Neuronal stem cell (in vitro differentiated cells): ENCODE measurements around the gene COG4.

ENCODE experiments used
- DNase-seq: peaks from one replicate; pipeline ENCODE4 v3.0.0-alpha.2; 2013; ENCODE audit warnings: low spot score
- H2AFZ ChIP-seq: one replicate; pipeline ENCODE4 v1.6.1; 2013; ENCODE audit warnings: mild to moderate bottlenecking, low read length, inconsistent platforms
- H2AK5ac ChIP-seq: 2 replicates; pipeline ENCODE4 v1.6.1; 2013; ENCODE audit warnings: low read depth, mild to moderate bottlenecking, inconsistent platforms, low read length, moderate library complexity, mixed read lengths
- H2BK120ac ChIP-seq: 2 replicates; pipeline ENCODE4 v1.6.1; 2013; ENCODE audit warnings: low read depth, mild to moderate bottlenecking, inconsistent platforms, low read length, moderate library complexity, mixed read lengths
- H2BK12ac ChIP-seq: one replicate; pipeline ENCODE4 v1.6.1; 2013; ENCODE audit warnings: low read length, inconsistent platforms
- H2BK15ac ChIP-seq: 2 replicates; pipeline ENCODE4 v1.6.1; 2013; ENCODE audit warnings: mild to moderate bottlenecking, low read length, inconsistent platforms, mixed read lengths
- H2BK5ac ChIP-seq: one replicate; pipeline ENCODE4 v1.6.1; 2013; ENCODE audit warnings: inconsistent platforms, mild to moderate bottlenecking, low read length, moderate library complexity
- H3K14ac ChIP-seq: one replicate; pipeline ENCODE4 v1.6.1; 2013; ENCODE audit warnings: low read length, inconsistent platforms
- H3K18ac ChIP-seq: 2 replicates; pipeline ENCODE4 v1.6.1; 2013; ENCODE audit warnings: low read length, inconsistent platforms
- H3K23ac ChIP-seq: 2 replicates; pipeline ENCODE4 v1.6.1; 2013; ENCODE audit warnings: low read depth, mild to moderate bottlenecking, mixed read lengths, low read length, inconsistent platforms; ENCODE audit not compliant: poor library complexity
- H3K27ac ChIP-seq: replicated peaks from 3 replicates; pipeline ENCODE4 v1.5.1; 2013; ENCODE audit warnings: low read length, inconsistent platforms
- H3K27me3 ChIP-seq, 3 experiments: 2 replicates each; pipeline ENCODE4 v1.6.1; 2013; ENCODE audit warnings: low read length in 3 of 3, mild to moderate bottlenecking in 2 of 3, inconsistent platforms in 1 of 3, low read depth in 1 of 3, mixed read lengths in 1 of 3, moderate library complexity in 1 of 3; ENCODE audit not compliant: control insufficient read depth in 3 of 3, insufficient read depth in 3 of 3
- H3K36me3 ChIP-seq, 2 donors: replicated peaks in 1 of 2; 2 replicates each; pipeline ENCODE4 v1.6.1; 2013; ENCODE audit warnings: low read length in 2 of 2; ENCODE audit not compliant: control insufficient read depth in 2 of 2, insufficient read depth in 2 of 2
- H3K4ac ChIP-seq: 2 replicates; pipeline ENCODE4 v1.6.1; 2013; ENCODE audit warnings: inconsistent platforms, mild to moderate bottlenecking, low read length, moderate library complexity
- H3K4me1 ChIP-seq, 2 donors: 1 replicate in 1 of 2; 2 replicates in 1 of 2; pipeline ENCODE4 v1.6.1; 2013; ENCODE audit warnings: low read length in 2 of 2, low read depth in 1 of 2; ENCODE audit not compliant: control insufficient read depth in 2 of 2, insufficient read depth in 1 of 2
- H3K4me2 ChIP-seq: one replicate; pipeline ENCODE4 v1.6.1; 2013; ENCODE audit warnings: mild to moderate bottlenecking, low read length, inconsistent platforms; ENCODE audit not compliant: insufficient read depth, poor library complexity, severe bottlenecking
- H3K4me3 ChIP-seq, 2 donors: 2 replicates each; pipeline ENCODE4 v1.5.1; 2013; ENCODE audit warnings: low read length in 2 of 2, mild to moderate bottlenecking in 2 of 2, inconsistent platforms in 1 of 2, moderate library complexity in 1 of 2
- H3K79me1 ChIP-seq: one replicate; pipeline ENCODE4 v1.6.1; 2013; ENCODE audit warnings: low read depth, mild to moderate bottlenecking, inconsistent platforms, low read length, moderate library complexity
- H3K9ac ChIP-seq: one replicate; pipeline ENCODE4 v1.6.1; 2013; ENCODE audit warnings: mild to moderate bottlenecking, low read depth, low read length, inconsistent platforms; ENCODE audit not compliant: poor library complexity
- H3K9me3 ChIP-seq, 2 donors: replicated peaks in 1 of 2; 2 replicates each; pipeline versions ENCODE3 to v1.6.1; 2013; ENCODE audit warnings: low read length in 2 of 2, mild to moderate bottlenecking in 2 of 2, inconsistent platforms in 1 of 2, low read depth in 1 of 2, mixed read lengths in 1 of 2, moderate library complexity in 1 of 2; ENCODE audit not compliant: control insufficient read depth in 2 of 2, insufficient read depth in 1 of 2
- H4K8ac ChIP-seq: one replicate; pipeline ENCODE4 v1.6.1; 2013; ENCODE audit warnings: low read depth, mild to moderate bottlenecking, inconsistent platforms, low read length, moderate library complexity
- H4K91ac ChIP-seq: one replicate; pipeline ENCODE4 v1.6.1; 2013; ENCODE audit warnings: low read length, low read depth, mild to moderate bottlenecking, inconsistent platforms; ENCODE audit not compliant: poor library complexity
- WGBS, 2 donors: extraction: QIAGEN DNeasy Blood & Tissue Kit; methylation state at CpG; one replicate each; pipeline ENCODE4 v1.1.7; 2013; ENCODE audit warnings: missing lambda C conversion rate in 2 of 2, mixed read lengths in 1 of 2; ENCODE audit not compliant: insufficient read length in 2 of 2, insufficient replicate concordance in 1 of 2; ENCODE audit errors: extremely low coverage in 2 of 2; 5-methylcytosine and 5-hydroxymethylcytosine counted together

COG4 gene

DNA sequence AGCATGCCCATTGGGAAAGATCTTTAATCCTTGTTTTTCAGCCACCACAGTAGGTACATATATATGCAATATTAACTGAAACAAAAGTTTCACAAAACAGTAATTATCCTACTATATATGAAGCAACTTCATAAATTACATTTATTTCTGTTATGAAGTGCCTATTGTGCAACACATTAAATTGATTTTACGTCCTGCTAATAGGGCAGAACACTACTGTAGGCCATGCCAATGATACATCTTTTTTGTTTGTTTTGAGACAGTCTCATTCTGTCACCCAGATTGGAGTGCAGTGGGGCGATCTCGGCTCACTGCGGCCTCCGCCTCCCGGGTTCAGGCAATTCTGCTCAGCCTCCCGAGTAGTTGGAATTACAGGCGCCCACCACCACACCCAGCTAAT lies 29.3 kb upstream of the COG4 start:
- Histone ChIP-seq H3K27me3 (no peaks in the 10 kb centered on the region), H2BK120ac (no peak overlapping the region), H2BK15ac (no peak overlapping the region), H3K4me1 (no peaks in the 10 kb centered on the region), H3K4ac (no peak overlapping the region), H3K9ac (no peak overlapping the region), H2AFZ (no peak overlapping the region), H3K23ac (no peak overlapping the region), H2BK5ac (no peak overlapping the region), H3K36me3 (peaks cover 59 to 100% of the 10 kb centered on the region in 2 donors), H2BK12ac (no peak overlapping the region), H3K79me1 (peaks cover 16% of the 10 kb centered on the region), H3K27ac (no peak overlapping the region), H3K14ac (no peak overlapping the region), H3K18ac (no peak overlapping the region), H3K9me3 (no peaks in the 10 kb centered on the region), H3K4me2 (no peak overlapping the region), H3K4me3 (no peak overlapping the region), H2AK5ac (no peak overlapping the region), H4K8ac (no peak overlapping the region), H4K91ac (no peak overlapping the region)
- DNase-seq = no peak
- WGBS, 2 donors = no CpG with 5 or more reads among the region's 8 CpGs

DNA sequence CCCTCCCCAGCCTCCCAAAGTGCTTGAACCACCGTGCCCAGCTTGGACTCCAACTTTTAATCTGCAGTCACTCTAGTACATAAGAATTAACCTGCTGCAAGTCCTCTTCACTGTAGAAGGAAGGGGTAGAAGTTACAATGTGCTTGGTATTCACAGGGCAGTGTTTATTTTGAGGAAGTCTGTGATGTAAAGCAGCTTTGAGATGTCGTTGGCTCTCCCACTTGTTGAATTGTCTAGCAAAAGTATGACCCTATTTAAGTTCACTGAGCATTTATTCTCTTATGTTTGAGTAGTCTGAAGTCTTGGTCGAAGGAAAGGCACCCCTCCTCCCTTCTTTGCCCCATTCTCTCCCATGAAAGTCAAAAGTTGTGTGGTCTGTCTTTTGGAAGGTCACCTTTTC lies 28.4 kb upstream of the COG4 start:
- H4K91ac ChIP-seq = no peak overlapping the region
- no peaks in the 10 kb centered on the region for H3K27me3 ChIP-seq
- no peak overlapping the region for H3K4ac ChIP-seq
- peaks cover 16% of the 10 kb centered on the region for H3K79me1 ChIP-seq
- H2AK5ac ChIP-seq = no peak overlapping the region
- no peak for DNase-seq
- H3K9ac ChIP-seq = no peak overlapping the region
- H3K27ac ChIP-seq = no peak overlapping the region
- H3K36me3 ChIP-seq = peaks cover 55 to 100% of the 10 kb centered on the region in 2 donors
- H2BK12ac ChIP-seq = no peak overlapping the region
- no peak overlapping the region for H3K18ac ChIP-seq
- H2BK5ac ChIP-seq = no peak overlapping the region
- no peak overlapping the region for H3K4me2 ChIP-seq
- H3K23ac ChIP-seq = no peak overlapping the region
- no peaks in the 10 kb centered on the region for H3K4me1 ChIP-seq
- no peak overlapping the region for H3K4me3 ChIP-seq
- H3K9me3 ChIP-seq = no peaks in the 10 kb centered on the region
- H2AFZ ChIP-seq = no peak overlapping the region
- whole genome bisulfite sequencing, 2 donors = no CpG with 5 or more reads among the region's 3 CpGs
- H2BK15ac ChIP-seq = no peak overlapping the region
- H3K14ac ChIP-seq = no peak overlapping the region
- no peak overlapping the region for H4K8ac ChIP-seq
- H2BK120ac ChIP-seq = no peak overlapping the region

DNA sequence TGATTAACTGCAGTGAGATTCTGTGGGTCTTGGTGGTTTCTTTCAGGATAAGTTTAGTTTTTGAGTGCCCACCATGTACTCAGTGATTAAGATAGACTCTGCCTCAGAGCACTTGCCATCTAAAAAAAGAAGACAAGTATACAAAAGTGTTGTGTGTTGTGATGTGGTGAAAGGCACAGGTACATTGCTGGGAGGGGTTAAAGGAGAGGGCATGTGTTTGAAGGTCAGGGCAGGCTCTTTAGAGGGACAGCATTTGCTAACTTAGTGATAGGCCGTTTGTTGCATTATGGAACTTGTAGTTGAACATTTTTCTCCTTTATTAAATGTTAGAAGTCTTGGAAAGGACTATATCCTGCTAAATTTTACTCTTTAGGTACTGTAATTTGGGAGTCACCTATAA lies 26.7 kb upstream of the COG4 start:
- H2BK5ac ChIP-seq = no peak overlapping the region
- no CpG with 5 or more reads among the region's 1 CpG for WGBS, 2 donors

DNA sequence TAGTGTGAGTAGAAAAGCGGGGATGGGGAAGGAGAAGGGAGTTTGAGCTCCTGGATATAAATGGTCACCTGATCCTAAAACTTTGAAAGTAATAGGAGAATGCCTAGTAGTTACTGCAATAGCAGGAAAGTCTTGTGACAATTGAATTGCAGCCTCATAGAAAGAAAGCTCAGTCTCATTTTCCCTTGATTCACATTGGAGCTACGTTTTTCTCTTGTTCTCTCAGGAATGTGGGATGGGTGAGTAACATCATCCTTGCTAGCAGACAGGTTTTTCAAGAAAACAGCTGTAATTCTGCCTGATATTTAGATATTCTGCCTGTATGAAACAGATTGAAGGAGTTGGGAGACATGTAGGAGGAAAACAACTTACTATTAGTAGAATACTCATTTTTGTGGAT lies 25.6 kb upstream of the COG4 start:
- Histone ChIP-seq H3K9me3 (no peaks in the 10 kb centered on the region), H3K14ac (no peak overlapping the region), H4K8ac (no peak overlapping the region), H2AK5ac (no peak overlapping the region), H3K18ac (no peak overlapping the region), H3K4ac (no peak overlapping the region), H3K9ac (no peak overlapping the region), H2BK120ac (no peak overlapping the region), H3K27ac (no peak overlapping the region), H3K4me1 (no peaks in the 10 kb centered on the region), H2AFZ (no peak overlapping the region), H3K4me3 (no peak overlapping the region), H3K79me1 (peaks cover 12% of the 10 kb centered on the region), H2BK12ac (no peak overlapping the region), H3K4me2 (no peak overlapping the region), H3K23ac (no peak overlapping the region), H4K91ac (no peak overlapping the region), H2BK5ac (no peak overlapping the region), H2BK15ac (no peak overlapping the region), H3K36me3 (peaks cover 53 to 99% of the 10 kb centered on the region in 2 donors), H3K27me3 (no peaks in the 10 kb centered on the region)
- no peak for DNase-seq
- WGBS, 2 donors = 100% methylated on average over 1 of the region's 2 CpGs

More for the DNA sequence above, 26.7 kb upstream of the COG4 start:
- Histone ChIP-seq H2BK15ac (no peak overlapping the region), H3K4ac (no peak overlapping the region), H4K91ac (no peak overlapping the region), H3K36me3 (peaks cover 52 to 99% of the 10 kb centered on the region in 2 donors), H3K79me1 (peaks cover 12% of the 10 kb centered on the region), H3K4me2 (no peak overlapping the region), H3K4me1 (no peaks in the 10 kb centered on the region), H3K14ac (no peak overlapping the region), H3K4me3 (no peak overlapping the region), H2BK120ac (no peak overlapping the region), H3K27ac (no peak overlapping the region), H2AFZ (no peak overlapping the region), H4K8ac (no peak overlapping the region), H2AK5ac (no peak overlapping the region), H3K23ac (no peak overlapping the region), H3K18ac (no peak overlapping the region), H3K9ac (no peak overlapping the region), H3K27me3 (no peaks in the 10 kb centered on the region), H3K9me3 (no peaks in the 10 kb centered on the region), H2BK12ac (no peak overlapping the region)
- no peak for DNase-seq
